Urothelium cell line (cell line): ENCODE data around the gene PCBD1.
A peak's percentile ranks its signal among the peaks of the same experiment; 100 is the strongest.
"Not testable (repeated sequence)": the region's sequence is repeated elsewhere in the genome, so short reads cannot be mapped to it uniquely, and the experiment has no call there.

Source experiments
- DNase-seq: peaks from one replicate; pipeline ENCODE4 v3.0.0; 2011; ENCODE audit warnings: low spot score, mixed read lengths
- FAIRE-seq: peaks from 2 replicates; lab custom pipeline; 2011; peaks lifted over from hg19 to GRCh38; lab: Jason Lieb, UNC

PCBD1 gene

DNA sequence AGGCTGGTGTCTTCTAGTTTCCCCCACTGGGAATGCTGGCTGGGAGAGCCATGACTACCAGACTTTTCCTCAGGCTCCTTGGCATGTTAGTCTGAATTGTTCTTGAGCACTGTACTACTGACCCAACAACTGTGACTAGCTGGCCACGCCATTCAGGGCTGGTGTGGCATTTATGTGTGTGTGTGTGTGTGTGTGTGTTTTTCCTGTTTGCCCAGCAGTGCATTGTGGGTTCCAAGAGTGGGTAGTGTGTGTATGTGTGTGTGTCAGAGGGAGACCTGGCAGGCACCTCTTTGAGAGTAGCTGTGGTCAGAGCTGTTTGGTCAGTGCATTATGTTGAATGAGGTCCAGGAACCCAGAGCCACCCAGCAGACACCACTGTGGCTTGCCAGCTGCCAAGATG is 9.2 kb downstream of the PCBD1 start:
- no peak for FAIRE-seq
- no peak for DNase-seq

DNA sequence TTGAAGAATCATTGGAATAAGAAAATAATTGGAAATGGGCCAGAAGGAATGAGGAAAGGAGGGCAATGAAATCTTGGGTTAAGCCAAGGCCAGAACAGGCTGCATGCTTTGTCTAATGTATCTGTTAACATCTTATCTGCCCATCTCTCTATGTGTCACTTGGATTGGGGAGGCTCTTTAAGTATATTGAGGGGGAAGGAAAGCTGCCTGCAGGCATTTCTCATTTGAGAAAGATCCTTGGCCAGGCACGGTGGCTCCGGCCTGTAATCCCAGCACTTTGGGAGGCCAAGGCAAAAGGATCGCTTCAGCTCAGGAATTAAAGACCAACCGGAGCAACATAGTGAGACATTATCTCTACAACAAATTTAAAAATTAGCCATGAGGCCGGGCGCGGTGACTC is 14.3 kb downstream of the PCBD1 start:
- no peak for FAIRE-seq
- DNase-seq, result no peak

DNA sequence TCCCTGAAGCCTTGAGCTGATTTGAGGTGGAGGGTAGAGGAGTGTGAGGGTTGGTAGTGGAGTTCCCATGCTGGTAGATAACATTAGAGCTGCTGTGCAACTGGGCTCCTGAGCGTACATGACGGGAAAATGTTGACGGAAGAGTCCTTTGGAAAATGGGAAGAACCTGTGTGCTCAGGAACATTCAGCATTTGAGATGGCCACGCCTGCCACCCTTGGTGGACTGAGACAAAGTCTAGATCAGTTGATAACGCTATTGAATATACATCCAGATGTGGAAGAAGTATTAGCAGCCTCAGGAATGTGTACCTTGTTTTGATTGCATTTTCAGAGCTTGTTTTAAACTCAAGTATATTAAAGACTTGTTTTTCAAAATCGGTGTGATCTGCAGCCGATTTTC is 16.1 kb downstream of the PCBD1 start:
- FAIRE-seq (no peak), DNase-seq (no peak)

DNA sequence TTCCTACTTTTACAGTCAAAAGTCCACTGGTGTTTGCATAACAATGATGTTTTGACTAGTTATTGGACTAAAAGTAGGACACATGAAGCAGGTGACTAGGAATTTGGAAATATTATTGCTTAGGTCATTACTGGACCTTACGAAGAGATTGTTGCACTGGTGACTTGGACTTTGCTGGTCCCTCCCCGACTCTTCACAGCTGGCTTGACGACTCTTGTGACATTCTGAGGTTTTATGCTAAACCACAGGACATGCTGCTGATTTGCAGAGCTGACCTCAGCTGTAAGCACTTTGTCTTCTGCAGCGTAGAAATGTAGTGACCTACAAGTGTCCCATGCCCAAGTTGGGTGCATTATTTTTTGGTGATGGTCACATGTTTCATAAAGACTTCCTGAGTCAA is 21.9 kb downstream of the PCBD1 start:
- no peak for DNase-seq
- FAIRE-seq, result no peak

DNA sequence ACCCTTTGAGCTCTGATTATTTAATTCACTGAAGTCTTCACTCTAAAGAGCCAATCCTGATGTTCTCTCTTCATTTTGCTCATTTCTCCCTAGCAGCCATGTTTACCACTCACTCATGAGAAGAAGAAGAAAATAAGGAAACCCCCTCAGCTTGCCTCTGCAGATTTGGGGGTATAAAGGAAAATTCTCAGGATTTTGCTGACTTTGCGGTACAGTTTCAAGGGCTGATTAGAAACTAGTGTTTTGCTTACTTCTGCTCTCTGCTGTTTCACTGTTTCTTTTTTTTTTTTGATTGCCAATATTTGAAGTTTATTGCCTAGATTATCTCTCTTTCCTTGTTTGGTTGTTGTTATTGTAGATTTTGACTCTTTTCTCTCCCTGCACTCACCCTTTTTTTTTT is 23.4 kb downstream of the PCBD1 start:
- FAIRE-seq, result no peak
- DNase-seq, result no peak

DNA sequence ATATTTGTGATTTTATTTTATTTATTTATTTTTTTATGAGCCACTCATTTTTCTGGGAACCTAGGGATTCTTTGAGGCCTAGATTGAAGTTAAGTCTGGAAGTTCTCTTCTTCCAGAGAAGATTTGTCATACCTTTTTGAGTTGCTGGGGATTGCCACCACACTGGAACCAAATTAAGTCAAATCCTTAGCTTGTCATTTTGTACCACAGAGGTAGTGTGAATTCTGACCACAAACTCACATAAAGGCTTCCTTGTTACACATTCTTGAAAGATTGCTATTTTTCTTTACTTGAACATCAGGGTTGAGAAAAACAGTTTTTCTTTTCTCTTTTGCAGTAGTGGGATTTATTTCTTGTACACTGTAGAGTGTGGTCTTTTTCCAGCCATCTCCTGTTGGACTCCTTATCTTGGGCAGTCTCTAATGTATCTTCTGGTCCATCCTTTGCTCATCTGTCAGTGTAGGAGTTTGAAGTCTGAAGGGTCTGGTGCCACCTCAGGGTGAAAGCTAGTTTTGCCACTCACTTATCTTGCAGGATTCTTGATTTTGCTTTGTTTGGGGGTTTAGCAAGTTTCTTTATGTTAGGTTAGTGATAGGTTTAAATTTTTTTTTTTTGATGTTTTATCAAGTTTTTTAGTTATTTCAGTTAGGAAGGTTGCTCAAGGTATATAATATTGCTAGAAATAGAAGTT is 24.8 kb downstream of the PCBD1 start:
- DNase-seq (no peak), FAIRE-seq (no peak)

DNA sequence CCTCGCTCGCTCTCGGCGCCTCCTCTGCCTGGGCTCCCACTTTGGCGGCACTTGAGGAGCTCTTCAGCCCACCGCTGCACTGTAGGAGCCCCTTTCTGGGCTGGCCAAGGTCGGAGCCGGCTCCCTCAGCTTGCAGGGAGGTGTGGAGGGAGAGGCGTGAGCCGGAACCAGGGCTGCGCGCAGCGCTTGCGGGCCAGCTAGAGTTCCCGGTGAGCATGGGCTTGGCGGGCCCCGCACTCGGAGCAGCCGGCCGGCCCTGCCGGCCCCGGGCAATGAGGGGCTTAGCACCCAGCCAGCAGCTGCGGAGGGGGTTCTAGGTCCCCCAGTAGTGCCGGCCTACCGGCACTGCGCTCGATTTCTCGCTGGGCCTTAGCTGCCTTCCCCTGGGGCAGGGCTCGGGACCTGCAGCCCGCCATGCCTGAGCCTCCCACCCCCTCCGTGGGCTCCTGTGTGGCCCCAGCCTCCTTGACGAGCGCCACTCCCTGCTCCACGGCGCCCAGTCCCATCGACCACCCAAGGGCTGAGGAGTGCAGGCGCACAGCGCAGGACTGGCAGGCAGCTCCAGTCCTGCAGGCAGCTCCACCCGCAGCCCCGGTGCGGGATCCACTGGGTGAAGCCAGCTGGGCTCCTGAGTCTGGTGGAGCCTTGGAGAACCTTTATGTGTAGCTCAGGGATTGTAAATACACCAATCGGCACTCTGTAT is 26.7 kb downstream of the PCBD1 start:
- FAIRE-seq, DNase-seq: not testable (repeated sequence)

DNA sequence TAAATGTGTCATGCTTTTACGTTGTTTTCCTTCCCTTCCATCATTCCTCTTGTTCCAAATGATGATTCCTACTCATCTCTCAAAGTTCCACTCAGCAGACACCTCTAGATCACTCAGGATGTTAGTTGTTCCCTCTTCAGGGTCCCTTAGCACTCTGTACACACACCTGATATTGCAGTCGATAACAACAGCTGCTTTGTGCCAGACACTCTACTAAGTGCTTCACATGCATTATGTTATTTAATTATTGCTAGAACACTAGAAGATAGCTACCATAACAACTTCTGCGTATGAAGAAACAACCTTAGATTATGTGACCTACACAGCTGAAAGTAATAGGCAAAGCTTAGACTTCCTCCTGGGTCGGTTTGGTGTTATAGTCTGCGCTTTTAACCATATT is 29.6 kb downstream of the PCBD1 start:
- no peak for DNase-seq
- FAIRE-seq, result peak; percentile 5

DNA sequence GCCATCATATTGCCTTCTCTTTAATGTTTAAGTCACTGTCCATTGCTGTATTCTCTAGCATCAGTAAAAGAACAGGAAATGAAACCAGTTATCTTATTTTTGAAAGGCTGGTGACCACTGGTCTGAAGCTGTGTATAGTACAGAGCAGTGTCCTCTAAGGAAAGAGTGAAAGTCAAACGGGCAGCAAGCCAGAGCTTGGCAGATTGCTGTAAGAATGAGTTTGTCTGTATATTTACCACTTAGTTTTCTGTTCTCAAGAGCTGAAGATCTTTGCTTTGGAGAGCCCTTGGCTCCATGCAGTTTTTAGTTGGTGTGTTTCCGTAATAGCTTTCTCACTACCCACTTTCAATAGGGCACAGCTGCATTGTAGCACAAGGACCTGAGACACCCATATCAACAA is 31.9 kb downstream of the PCBD1 start:
- FAIRE-seq (no peak), DNase-seq (no peak)

DNA sequence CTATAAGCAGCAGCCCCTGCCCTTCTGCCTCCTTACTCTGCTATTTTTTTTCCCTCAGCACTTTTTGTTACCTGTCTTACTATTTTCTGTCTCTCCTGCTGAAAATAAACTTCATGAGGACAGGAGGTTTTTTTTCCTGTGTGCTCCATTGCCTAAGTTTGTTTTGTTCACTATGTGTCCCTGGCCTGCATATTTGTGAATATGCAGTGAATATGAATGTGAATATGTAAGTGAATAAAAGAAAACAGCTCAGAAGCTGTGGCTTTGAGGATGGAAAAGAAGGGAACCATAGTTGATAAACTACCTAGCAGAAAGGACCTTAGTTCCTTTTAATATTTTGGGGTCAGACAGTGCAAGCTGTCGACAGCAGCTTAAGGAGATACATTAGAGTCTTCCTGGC is 34.9 kb downstream of the PCBD1 start:
- FAIRE-seq, result no peak

DNA sequence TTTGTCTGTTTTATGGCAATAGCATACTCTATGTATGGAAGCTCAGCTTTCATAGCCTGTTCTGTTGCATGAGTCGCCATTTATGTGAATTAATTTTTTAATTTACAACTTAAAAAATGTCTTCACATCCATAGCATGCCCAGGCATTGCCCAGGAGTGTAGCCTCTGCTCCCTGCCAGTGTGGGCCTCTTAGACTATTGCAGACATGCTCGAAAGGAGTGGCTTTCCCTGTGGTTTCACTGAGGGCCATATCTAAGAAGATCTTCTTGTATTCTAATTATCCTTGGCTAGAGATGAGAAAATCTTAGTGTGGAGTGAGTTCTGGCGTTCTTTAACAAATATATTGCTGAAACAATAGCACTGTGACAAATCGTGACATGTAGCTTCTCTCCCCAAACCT is 35.3 kb downstream of the PCBD1 start:
- DNase-seq, result no peak
- no peak for FAIRE-seq

More for the DNA sequence above, 34.9 kb downstream of the PCBD1 start:
- DNase-seq, result no peak

DNA sequence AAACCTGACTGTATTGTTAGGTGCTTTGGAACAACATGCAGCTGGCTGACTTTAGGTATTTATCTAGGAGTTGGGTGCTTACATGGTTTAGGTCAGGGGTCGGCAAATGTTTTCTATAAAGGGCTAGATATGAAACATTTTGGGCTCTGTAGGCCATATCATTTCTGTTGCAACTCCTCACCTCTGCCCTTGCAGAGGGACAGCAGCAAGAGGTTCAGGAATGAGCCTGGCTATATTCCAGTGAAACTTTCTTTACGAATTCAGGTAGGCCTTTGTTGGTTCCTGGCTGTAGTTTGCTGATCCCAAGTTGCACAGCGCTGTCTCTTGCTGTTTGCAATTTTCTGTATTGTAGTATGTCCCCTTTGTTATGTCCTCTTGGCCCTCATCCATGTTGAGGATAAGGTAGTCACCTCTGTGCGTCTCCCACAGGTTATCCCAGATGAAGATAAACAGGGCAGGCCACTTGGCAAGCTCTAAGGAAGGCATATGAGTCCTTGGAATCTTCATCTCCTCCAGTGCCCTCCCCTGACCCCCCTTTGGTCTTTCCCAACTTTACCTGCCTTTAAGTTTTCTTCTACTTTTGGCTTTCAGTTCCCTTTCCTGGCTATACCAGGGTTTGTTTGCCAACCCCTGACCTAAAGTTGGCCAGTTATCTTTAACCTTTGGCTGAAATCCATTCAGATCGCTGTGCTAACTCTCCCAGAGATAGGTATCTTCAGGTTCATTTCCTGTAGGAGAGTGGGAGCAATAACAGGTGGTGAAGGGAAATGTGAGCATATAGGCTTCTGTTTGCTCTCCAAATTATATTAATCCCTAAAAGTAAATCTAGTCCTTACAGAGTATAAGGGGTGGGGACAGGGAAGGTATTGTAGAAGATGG is 36.5 kb downstream of the PCBD1 start:
- DNase-seq, result no peak

DNA sequence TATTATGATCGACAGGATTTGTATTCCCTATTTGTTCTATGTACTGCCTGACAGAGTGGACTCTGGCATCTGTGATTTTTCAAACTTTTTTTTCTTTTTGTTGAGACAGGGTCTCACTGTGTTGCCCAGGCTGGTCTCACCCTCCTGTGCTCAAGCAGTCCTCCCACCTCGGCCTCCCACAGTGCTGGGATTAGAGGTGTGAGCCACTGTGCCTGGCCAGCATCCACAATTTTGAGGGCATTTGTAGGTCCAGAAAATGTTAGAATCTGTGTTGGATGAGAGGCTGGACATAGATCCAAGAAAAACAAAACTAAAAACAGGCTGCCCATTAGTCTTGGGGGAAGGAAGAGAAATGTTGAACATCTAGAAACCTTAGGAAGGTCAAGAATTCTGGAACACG is 38.3 kb downstream of the PCBD1 start:
- FAIRE-seq (no peak), DNase-seq (no peak)

More for the DNA sequence above, 36.5 kb downstream of the PCBD1 start:
- FAIRE-seq, result no peak

DNA sequence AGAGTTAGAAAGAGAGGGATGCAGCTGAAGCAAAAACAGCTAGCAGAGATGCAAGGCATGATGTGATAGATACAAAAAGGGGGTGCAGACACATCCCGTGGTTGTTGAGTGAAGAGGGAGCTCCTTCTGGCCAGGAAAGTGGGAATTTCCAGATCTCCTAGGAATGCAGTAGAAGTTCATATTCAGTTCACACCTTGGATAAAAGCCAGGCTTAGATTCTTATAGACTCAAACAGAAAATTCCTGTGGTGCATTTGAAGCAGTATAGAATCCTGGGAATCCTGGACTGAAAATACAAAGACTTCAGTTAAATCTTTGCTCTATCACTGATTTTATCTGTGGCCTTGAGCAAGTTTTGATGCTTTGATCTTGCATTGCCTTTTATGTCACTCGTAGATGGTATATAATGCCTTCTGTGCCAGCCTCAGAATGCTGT is 38.8 kb downstream of the PCBD1 start:
- DNase-seq, result peak; percentile 46
- no peak for FAIRE-seq

DNA sequence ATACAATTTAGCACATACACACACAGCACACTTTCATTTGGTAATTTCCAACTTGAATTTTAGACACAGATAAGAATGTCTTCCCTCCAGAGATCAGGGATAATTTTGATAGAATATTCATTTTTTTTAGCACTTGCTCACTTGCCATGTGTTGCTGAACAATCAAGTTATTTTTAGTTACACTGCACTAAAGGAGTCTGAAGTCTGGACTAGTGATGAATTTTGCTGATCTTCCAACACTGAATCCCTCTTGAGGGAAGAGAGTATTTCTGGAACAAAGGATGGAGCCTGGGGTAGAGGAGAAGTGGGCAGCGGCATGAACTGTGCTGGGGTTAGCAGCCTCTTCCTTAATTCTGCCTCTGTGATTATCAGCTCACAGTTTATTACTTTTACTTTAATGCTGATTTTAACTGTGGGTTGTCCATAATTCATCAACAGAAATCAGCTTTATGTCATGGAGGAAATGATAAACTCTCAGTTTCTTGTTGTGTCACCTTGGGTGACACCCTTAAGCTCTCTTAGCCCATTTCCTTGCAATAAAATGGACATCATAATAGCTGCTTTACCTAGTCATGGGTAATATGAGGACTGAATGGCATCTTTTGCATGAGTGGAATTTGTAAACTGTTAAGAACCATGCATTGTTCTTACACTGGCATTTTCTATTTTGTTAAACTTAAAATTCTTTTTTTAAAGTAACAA is 40.6 kb downstream of the PCBD1 start:
- no peak for DNase-seq
- FAIRE-seq, result no peak

DNA sequence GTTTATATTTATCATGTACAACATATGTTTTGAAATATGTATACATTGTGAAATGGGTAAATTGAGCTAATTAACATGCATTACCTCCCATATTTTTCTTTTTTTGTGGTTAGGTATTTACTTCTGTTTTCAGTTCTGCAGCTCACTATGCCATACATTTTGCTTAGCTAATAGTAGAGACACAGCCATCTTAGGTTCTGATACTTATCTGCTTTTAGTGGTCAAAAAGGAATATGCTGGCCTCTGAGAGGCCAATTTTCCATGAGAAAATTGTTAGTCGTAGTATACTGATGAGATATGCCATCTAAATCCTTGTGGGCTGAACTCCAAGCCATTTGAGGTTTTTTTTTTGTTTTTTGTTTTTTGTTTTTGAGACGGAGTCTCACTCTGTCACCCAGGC is 41.6 kb downstream of the PCBD1 start:
- DNase-seq (no peak), FAIRE-seq (no peak)

DNA sequence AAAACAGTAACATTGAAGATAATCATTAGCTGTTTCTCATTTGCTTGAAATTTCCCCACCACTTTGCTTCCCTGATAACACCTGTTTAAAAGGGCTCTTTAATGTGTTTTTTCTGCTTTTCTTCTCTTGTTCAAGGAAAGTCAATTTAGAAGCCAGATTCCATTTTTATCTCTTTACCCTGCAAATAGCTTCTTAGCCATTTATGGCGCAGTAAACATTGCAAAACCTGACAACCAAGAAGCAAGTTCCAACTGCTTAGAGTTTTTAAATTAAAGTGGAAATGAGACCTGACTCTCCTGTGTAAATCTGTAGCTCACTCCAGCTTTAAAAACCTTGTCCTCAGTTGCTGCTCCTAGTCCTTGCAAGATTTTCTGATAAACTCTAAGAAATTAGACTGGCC is 42.5 kb downstream of the PCBD1 start:
- DNase-seq (no peak), FAIRE-seq (no peak)

DNA sequence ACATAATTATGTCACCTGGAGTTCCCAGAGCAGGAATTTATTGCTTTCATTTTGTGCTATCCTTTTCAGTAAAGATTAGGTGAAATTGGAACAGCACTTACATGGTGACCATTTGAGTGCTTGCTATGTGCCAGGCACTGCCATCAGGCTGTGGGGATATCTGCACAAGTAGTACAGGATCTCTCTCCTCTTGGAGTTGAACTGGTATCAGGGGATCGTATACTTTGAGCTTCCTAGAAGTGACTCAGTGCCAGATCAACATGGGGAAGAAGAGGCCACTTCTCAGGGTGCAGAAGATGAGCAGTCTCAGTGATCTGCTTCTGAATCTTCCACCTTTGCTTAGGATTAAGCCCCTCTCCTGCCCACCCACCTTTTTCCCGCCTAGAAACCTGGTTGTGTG is 43.1 kb downstream of the PCBD1 start:
- FAIRE-seq (no peak), DNase-seq (no peak)

DNA sequence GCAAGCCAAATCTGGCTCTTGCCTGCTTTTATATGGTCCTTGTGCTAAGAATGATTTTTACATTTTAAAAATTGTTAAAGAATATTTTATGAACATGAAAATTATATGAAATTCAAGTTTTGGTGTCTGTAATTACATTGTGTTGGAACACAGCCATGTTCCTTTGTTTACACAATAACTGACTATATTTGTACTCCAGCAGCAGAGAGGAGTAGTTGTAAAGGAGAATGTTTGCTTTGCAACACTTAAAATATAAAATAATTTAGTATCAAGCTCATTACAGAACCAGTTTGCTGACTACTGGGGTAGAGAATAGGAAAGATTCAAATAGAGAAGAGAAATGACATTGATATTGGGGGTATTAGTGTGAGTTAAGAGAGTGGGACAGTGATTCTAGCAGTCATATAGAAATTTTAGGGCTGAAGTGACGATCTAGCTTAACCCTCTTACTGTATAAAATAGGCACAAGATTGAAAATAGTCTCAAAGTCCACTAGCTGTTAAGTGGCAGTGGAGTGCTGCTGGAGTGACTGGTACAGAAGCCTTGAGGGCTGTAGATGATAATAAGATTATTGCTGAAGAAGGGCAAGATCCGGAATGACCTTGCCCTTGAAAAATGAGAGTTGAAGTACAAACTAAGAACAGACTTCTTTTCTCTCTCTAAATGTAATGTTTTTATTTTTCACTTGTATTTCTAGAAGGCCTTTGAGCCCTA is 44.4 kb downstream of the PCBD1 start:
- no peak for FAIRE-seq

DNA sequence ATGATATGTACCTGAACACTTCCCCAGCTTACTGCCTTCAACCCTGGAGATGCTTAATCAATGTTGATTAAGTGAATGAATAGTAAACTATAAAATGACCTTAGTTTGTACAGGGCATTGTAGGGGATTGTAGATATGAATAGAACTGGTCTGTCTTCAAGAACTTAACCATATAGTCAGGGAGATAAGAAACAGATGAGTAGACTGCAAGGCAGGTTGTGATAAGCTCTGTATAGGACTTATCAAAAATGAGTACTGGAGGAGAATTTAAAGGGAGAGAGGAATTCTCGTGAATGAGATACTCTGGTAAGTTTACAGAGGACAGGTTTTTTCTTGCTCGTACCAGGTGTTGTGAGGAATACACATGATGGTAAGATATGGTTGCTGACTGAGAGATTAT is 45.0 kb downstream of the PCBD1 start:
- DNase-seq, result no peak
- FAIRE-seq, result no peak

More for the DNA sequence above, 44.4 kb downstream of the PCBD1 start:
- DNase-seq, result no peak
